Transverse colon (tissue), 3 donors: ENCODE results near the gene TRNP1.

ENCODE experiments used
- EP300 ChIP-seq: sonication (generic); formaldehyde crosslinking; IDR thresholded peaks from one replicate; pipeline ENCODE4 v1.6.1; 2017; ENCODE audit warnings: antibody characterized with exemption, low read depth
- TF ChIP-seq, protein P1 (sequence below), 5 experiments: fragments of 200-600 bp in 3 of 5; fragments of 450-650 bp in 2 of 5; sonication (generic) in 3 of 5; IDR thresholded peaks; 1 replicate in 2 of 5; 2 replicates in 3 of 5; pipeline ENCODE4 v1.5.1; 2016 to 2017; ENCODE audit warnings: antibody characterized with exemption in 5 of 5, inconsistent platforms in 3 of 5, mild to moderate bottlenecking in 2 of 5, moderate library complexity in 1 of 5

DNA sequence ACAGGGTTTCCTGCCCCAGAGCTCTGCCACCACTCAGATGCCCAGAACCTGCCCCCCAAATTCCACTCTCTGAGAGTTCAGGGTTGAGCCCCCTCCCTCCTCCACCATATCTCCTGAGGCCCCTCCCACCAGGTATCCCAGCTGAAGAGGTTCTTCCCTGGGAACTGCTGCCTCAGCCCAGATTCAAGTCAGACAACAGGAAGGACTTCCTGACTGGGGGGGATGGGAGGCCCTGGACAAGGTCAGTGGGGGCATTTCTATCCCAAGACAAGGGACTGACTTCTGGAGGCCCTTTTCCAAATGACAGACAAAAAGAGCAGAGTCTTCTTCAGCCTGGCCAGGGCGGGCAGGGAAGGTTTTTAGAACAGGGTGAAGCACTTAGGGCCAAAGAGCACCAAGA is 43.2 kb downstream of the TRNP1 start:
- no peak for TF ChIP-seq EP300
- TF ChIP-seq, protein P1, sequence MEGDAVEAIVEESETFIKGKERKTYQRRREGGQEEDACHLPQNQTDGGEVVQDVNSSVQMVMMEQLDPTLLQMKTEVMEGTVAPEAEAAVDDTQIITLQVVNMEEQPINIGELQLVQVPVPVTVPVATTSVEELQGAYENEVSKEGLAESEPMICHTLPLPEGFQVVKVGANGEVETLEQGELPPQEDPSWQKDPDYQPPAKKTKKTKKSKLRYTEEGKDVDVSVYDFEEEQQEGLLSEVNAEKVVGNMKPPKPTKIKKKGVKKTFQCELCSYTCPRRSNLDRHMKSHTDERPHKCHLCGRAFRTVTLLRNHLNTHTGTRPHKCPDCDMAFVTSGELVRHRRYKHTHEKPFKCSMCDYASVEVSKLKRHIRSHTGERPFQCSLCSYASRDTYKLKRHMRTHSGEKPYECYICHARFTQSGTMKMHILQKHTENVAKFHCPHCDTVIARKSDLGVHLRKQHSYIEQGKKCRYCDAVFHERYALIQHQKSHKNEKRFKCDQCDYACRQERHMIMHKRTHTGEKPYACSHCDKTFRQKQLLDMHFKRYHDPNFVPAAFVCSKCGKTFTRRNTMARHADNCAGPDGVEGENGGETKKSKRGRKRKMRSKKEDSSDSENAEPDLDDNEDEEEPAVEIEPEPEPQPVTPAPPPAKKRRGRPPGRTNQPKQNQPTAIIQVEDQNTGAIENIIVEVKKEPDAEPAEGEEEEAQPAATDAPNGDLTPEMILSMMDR (IDR thresholded peaks at IDR 0.05), result no peak
